Calu3 (cell line): ENCODE measurements around the gene GLIS1. TPM values are rescaled to one million over a fixed set of nuclear protein-coding genes. Genes with fewer than 3 reads are reported as not detected.

Experiments used
- BruUV-seq: library from RNA; stranded (reverse); fragments of 400-500 nt; replicated peaks from 2 replicates; lab custom pipeline; 2021; lab: Mats Ljungman, UMichigan
- CTCF ChIA-PET: fragments of 300-600 bp; sonication (Branson Sonifier 250); formaldehyde crosslinking; loops from one replicate; lab custom pipeline; 2022; ENCODE audit warnings: antibody characterized with exemption; lab: Charles Lee
- DNase-seq: peaks from one replicate; pipeline ENCODE4 v3.0.0; 2022
- H3K27ac Mint-ChIP-seq: one replicate; pipeline ENCODE4 v1.8.0; 2022; ENCODE audit warnings: mixed read lengths; ENCODE audit not compliant: unreplicated experiment
- H3K27me3 Mint-ChIP-seq: one replicate; pipeline ENCODE4 v1.8.0; 2022; ENCODE audit warnings: mixed read lengths; ENCODE audit not compliant: unreplicated experiment
- H3K36me3 Mint-ChIP-seq: one replicate; pipeline ENCODE4 v1.8.0; 2022; ENCODE audit warnings: mild to moderate bottlenecking, moderate library complexity, mixed read lengths; ENCODE audit not compliant: insufficient read depth, unreplicated experiment
- H3K4me1 Mint-ChIP-seq: one replicate; pipeline ENCODE4 v1.8.0; 2022; ENCODE audit warnings: mild to moderate bottlenecking, low read depth, mixed read lengths; ENCODE audit not compliant: unreplicated experiment
- H3K4me3 Mint-ChIP-seq: one replicate; pipeline ENCODE4 v1.8.0; 2022; ENCODE audit warnings: mild to moderate bottlenecking, low read depth, moderate library complexity, mixed read lengths; ENCODE audit not compliant: unreplicated experiment
- H3K9me3 Mint-ChIP-seq: one replicate; pipeline ENCODE4 v1.8.0; 2022; ENCODE audit warnings: low read depth, mixed read lengths; ENCODE audit not compliant: unreplicated experiment
- intact Hi-C: fragments of 100-400 bp; cut with micrococcal nuclease; formaldehyde crosslinking; loops from one replicate; pipeline ENCODE4 v1.10.0; 2022; ENCODE audit not compliant: unreplicated experiment
- total RNA-seq: library from RNA; stranded (reverse); gene quantifications from 2 replicates; pipeline ENCODE4 v1.2.3, GENCODE V29; 2022
- TF ChIP-seq, protein P1 (sequence below): fragments of 200-600 bp; IDR thresholded peaks from one replicate; pipeline ENCODE4 v1.8.0; 2022; ENCODE audit warnings: antibody characterized with exemption; ENCODE audit not compliant: unreplicated experiment

GLIS1 gene
- total RNA-seq, 1 experiment from 2014 or later: not detected

DNA sequence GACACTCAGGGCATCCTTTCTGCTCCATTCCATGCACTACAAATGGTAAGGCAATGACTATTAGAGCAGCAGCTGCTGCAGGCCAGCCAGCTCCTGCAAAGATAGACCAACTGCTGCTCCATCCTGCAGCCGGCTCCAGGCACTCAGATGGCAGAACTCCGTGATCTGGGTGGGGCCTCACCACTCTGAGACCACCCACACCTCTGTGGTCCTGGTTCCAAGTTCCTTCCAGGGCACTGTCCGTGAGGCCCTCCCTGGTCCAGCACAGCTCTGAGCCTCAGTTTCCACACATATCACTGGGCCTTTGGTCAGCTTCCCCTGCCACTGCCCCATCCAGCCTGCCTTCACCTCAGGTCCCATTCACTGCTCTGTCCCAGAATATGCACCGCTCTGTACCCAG is 165.0 kb downstream of the GLIS1 start:
- no peaks in the 10 kb centered on the region for H3K36me3 Mint-ChIP-seq
- CTCF ChIA-PET: interaction anchor here (0.5 kb wide), 1 partner anchor 138 kb away, joined by 5 read pairs; no protein-coding TSS in a partner anchor
- intact Hi-C loops: no loop called here
- H3K27me3 Mint-ChIP-seq: peaks cover 83% of the 10 kb centered on the region
- no peak overlapping the region for H3K27ac Mint-ChIP-seq
- TF ChIP-seq, protein P1, sequence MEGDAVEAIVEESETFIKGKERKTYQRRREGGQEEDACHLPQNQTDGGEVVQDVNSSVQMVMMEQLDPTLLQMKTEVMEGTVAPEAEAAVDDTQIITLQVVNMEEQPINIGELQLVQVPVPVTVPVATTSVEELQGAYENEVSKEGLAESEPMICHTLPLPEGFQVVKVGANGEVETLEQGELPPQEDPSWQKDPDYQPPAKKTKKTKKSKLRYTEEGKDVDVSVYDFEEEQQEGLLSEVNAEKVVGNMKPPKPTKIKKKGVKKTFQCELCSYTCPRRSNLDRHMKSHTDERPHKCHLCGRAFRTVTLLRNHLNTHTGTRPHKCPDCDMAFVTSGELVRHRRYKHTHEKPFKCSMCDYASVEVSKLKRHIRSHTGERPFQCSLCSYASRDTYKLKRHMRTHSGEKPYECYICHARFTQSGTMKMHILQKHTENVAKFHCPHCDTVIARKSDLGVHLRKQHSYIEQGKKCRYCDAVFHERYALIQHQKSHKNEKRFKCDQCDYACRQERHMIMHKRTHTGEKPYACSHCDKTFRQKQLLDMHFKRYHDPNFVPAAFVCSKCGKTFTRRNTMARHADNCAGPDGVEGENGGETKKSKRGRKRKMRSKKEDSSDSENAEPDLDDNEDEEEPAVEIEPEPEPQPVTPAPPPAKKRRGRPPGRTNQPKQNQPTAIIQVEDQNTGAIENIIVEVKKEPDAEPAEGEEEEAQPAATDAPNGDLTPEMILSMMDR: no peak
- no peak overlapping the region for H3K4me3 Mint-ChIP-seq
- BruUV-seq: no TSS peak
- DNase-seq: no peak
- H3K9me3 Mint-ChIP-seq: no peaks in the 10 kb centered on the region
- H3K4me1 Mint-ChIP-seq: no peaks in the 10 kb centered on the region

DNA sequence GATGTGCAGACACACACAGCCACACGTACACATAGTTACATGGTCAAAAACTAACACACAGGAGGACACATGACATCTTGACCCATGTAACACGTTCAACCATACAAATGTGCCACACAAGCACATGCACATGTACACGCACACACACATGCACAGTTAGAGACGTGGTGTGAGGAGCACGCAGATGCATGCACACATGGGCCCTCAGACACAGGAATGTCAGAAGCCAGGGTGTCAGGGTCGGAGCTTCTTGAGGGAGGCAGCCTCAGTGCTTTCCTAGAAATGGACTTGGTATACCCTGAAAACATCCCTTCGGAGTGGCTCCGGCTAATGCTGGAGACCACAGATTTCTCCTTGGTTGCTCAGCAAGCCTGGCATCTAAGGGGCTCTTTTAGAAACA is 165.4 kb downstream of the GLIS1 start:
- DNase-seq: no peak
- Mint-ChIP-seq H3K9me3 (no peaks in the 10 kb centered on the region), H3K27me3 (peaks cover 86% of the 10 kb centered on the region), H3K27ac (no peak overlapping the region), H3K4me1 (no peaks in the 10 kb centered on the region), H3K36me3 (no peaks in the 10 kb centered on the region), H3K4me3 (no peak overlapping the region)
- TF ChIP-seq, protein P1: no peak
- BruUV-seq: no TSS peak
- intact Hi-C loops: no loop called here
- CTCF ChIA-PET: no interaction called here

DNA sequence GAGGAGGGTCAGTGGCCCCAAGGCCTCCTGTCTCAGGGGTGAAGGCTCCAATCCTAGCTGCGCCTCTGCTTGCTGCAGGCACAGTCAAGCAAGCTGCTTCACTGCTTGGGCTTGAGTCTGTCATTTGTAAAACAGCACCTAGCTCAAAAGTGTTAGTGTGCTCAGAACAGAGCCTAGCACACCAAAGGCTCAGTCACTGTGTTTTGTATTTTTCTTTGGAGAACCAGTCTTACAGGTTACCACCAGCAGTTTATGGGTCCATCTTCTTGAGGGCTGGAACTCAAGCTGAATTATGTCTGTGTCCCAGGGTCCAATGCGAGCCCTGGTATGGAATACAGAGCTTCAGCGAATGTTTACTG is 166.2 kb downstream of the GLIS1 start:
- CTCF ChIA-PET: no interaction called here
- Mint-ChIP-seq H3K36me3 (no peaks in the 10 kb centered on the region), H3K27me3 (peaks cover 86% of the 10 kb centered on the region), H3K4me1 (no peaks in the 10 kb centered on the region), H3K27ac (no peak overlapping the region), H3K4me3 (no peak overlapping the region), H3K9me3 (no peaks in the 10 kb centered on the region)
- TF ChIP-seq, protein P1: no peak
- DNase-seq: no peak
- BruUV-seq: no TSS peak
- intact Hi-C loops: no loop called here

DNA sequence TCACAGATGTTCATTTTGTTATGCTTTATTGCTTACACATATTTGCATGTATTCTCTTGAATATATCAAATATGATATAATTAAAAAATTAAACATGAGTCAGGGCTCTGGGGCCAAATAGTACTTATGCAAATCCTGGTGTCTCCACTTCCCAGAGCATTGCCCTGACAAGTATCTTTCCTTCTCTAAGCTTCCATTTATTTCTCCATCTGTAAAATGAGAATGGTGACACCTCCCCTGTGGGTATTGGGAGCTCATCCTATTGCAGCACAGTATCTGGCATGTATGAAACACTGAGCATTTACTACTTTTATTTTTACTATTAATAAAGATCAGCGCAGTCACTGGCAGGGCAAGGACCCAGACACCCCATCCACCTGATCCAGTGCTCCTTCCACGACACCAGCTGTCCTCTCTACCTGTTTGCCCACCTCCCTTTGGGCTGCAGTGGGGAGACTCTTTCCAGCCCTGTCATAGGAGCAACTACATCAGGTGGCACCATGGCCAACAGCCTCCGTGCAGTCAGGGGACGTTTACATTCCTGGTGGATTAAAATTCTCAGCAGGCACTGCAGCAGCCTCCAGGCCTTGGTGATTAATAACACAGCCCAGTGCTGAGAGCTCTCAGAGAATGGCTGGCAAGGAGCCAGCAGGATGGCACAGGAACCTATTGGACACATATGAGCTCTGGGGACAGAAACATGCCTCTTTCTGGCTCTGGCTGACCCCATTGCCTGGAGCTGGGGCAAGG is 166.7 kb downstream of the GLIS1 start:
- Mint-ChIP-seq H3K36me3 (no peaks in the 10 kb centered on the region), H3K4me3 (no peak overlapping the region), H3K27me3 (peaks cover 86% of the 10 kb centered on the region), H3K27ac (no peak overlapping the region), H3K9me3 (no peaks in the 10 kb centered on the region), H3K4me1 (no peaks in the 10 kb centered on the region)
- BruUV-seq: no TSS peak
- peak; percentile 8 for DNase-seq
- CTCF ChIA-PET: no interaction called here
- TF ChIP-seq, protein P1: no peak
- intact Hi-C loops: no loop called here
